Uterus (tissue), 4 donors: Measurements from ENCODE around the gene HM13. TPM values are rescaled to one million over a fixed set of nuclear protein-coding genes. Genes with fewer than 3 reads are reported as not detected.
A peak's percentile ranks its signal among the peaks of the same experiment; 100 is the strongest.

Experiments
- DNase-seq, 2 donors: peaks; one replicate each; pipeline ENCODE4 v3.0.0-alpha.2; 2019 to 2020
- H3K27ac ChIP-seq, 2 donors: fragments of 200-600 bp; sonication (generic); 1 replicate in 1 of 2; 2 replicates in 1 of 2; pipeline ENCODE4 v1.5.1; 2016 to 2018
- H3K27me3 ChIP-seq, 2 donors: fragments of 200-600 bp; sonication (generic); one replicate each; pipeline ENCODE4 v1.5.1; 2018 to 2019; ENCODE audit warnings: control low read depth in 1 of 2
- H3K36me3 ChIP-seq, 2 donors: fragments of 200-600 bp; sonication (generic); one replicate each; pipeline ENCODE4 v1.5.1; 2019; ENCODE audit warnings: control low read depth in 1 of 2
- H3K4me1 ChIP-seq, 2 donors: fragments of 200-600 bp; sonication (generic); one replicate each; pipeline ENCODE4 v1.5.1; 2018 to 2019; ENCODE audit warnings: control low read depth in 1 of 2
- H3K4me3 ChIP-seq, 2 donors: fragments of 200-600 bp; sonication (generic); 1 replicate in 1 of 2; 2 replicates in 1 of 2; pipeline ENCODE4 v1.5.1; 2018 to 2019; ENCODE audit warnings: mild to moderate bottlenecking in 1 of 2
- H3K9me3 ChIP-seq, 2 donors: fragments of 200-600 bp; sonication (generic); one replicate each; pipeline ENCODE4 v1.5.1; 2019; ENCODE audit warnings: control low read depth in 1 of 2
- CTCF ChIP-seq, 4 experiments: fragments of 200-600 bp in 2 of 4; fragments of 450-650 bp in 2 of 4; sonication (generic) in 2 of 4; IDR thresholded peaks; one replicate each; pipeline ENCODE4 v1.5.1; 2016 to 2019; ENCODE audit warnings: antibody characterized with exemption in 4 of 4, mild to moderate bottlenecking in 2 of 4, moderate library complexity in 1 of 4
- POLR2A ChIP-seq, 2 donors: fragments of 450-650 bp; IDR thresholded peaks; one replicate each; pipeline ENCODE4 v1.6.1; 2016; ENCODE audit warnings: antibody characterized with exemption in 2 of 2, mild to moderate bottlenecking in 1 of 2, moderate library complexity in 1 of 2
- intact Hi-C: fragments of 100-400 bp; cut with DNase I; formaldehyde crosslinking; loops from one replicate; pipeline ENCODE4 v1.15.1; 2023; ENCODE audit warnings: low total_unique reads
- total RNA-seq, 4 donors: library from RNA; depleted of rRNA in 3 of 4; stranded (reverse); fragments of >200 nt in 3 of 4; gene quantifications; one replicate each; pipeline versions ENCODE4 v1.1.0 to v1.2.4, GENCODE V29; 2014 to 2023
- donor health status: DM: yes; HTN: yes; CAD: no.

The HM13 gene
- total RNA-seq, 4 donors from 2014 or later = 40.7 to 147 (median 56.0) TPM

GRCh38 chr20:31494131-31494530 lies 20.1 kb upstream of the HM13 start:
- peak in 1 of 2 donors; percentile 57 for DNase-seq
- Histone ChIP-seq H3K4me3 (no peak overlapping the region), H3K27me3 (no peaks in the 10 kb centered on the region), H3K9me3 (no peaks in the 10 kb centered on the region), H3K4me1 (peaks cover 0 to 6% of the 10 kb centered on the region in 2 donors), H3K36me3 (no peaks in the 10 kb centered on the region), H3K27ac (no peak overlapping the region)
- intact Hi-C loops = no loop called here
- peak in 3 of 4 experiments; percentile 16 to 34 (median 18) for TF ChIP-seq CTCF (IDR thresholded peaks at IDR 0.05)
- no peak for TF ChIP-seq POLR2A (IDR thresholded peaks at IDR 0.05)

GRCh38 chr20:31496761-31497295 lies 17.4 kb upstream of the HM13 start:
- no peaks in the 10 kb centered on the region for H3K27me3 ChIP-seq
- H3K27ac ChIP-seq = peak overlapping the region; percentile 63 to 76
- peak overlapping the region in 1 of 2 donors; percentile 3 for H3K4me3 ChIP-seq
- TF ChIP-seq CTCF (IDR thresholded peaks at IDR 0.05) = no peak
- TF ChIP-seq POLR2A (IDR thresholded peaks at IDR 0.05) = no peak
- peaks cover 0 to 6% of the 10 kb centered on the region in 2 donors for H3K4me1 ChIP-seq
- no peaks in the 10 kb centered on the region for H3K9me3 ChIP-seq
- no peaks in the 10 kb centered on the region for H3K36me3 ChIP-seq
- intact Hi-C loops = no loop called here
- peak; percentile 75 to 76 for DNase-seq

GRCh38 chr20:31497838-31498540 lies 16.3 kb upstream of the HM13 start:
- Histone ChIP-seq H3K27ac (peak overlapping the region in 1 of 2 donors; percentile 76), H3K36me3 (no peaks in the 10 kb centered on the region), H3K4me1 (peaks cover 0 to 6% of the 10 kb centered on the region in 2 donors), H3K27me3 (no peaks in the 10 kb centered on the region), H3K4me3 (no peak overlapping the region), H3K9me3 (no peaks in the 10 kb centered on the region)
- peak; percentile 53 to 57 for DNase-seq
- intact Hi-C loops = no loop called here
- no peak for TF ChIP-seq CTCF (IDR thresholded peaks at IDR 0.05)
- no peak for TF ChIP-seq POLR2A (IDR thresholded peaks at IDR 0.05)

GRCh38 chr20:31500527-31500926 lies 13.7 kb upstream of the HM13 start:
- DNase-seq = no peak
- H3K4me1 ChIP-seq = peaks cover 0 to 6% of the 10 kb centered on the region in 2 donors
- intact Hi-C loops = loop anchor here (5.0 kb wide), 1 partner anchor 38 kb away; no protein-coding TSS in a partner anchor
- H3K4me3 ChIP-seq = no peak overlapping the region
- no peaks in the 10 kb centered on the region for H3K9me3 ChIP-seq
- TF ChIP-seq POLR2A (IDR thresholded peaks at IDR 0.05) = no peak
- TF ChIP-seq CTCF (IDR thresholded peaks at IDR 0.05) = no peak
- no peaks in the 10 kb centered on the region for H3K27me3 ChIP-seq
- H3K36me3 ChIP-seq = no peaks in the 10 kb centered on the region
- H3K27ac ChIP-seq = no peak overlapping the region
